ENCODE results near the gene CPNE5. TPM values are rescaled to one million over a fixed set of nuclear protein-coding genes. Genes with fewer than 3 reads are reported as not detected.

CPNE5 gene
- total and polyA plus RNA-seq, 2 experiments from 2014 or later, result 0.30 to 1.2 TPM

GRCh38 chr6:36834576-36835341, 4.5 kb downstream of the CPNE5 start:
- H3K9me2 ChIP-seq (replicated peaks; ENCODE audit: insufficient read depth), result no peaks in the 10 kb centered on the region
- no peaks in the 10 kb centered on the region for H4K20me1 ChIP-seq (ENCODE audit: insufficient read depth, poor library complexity, severe bottlenecking)
- no peaks in the 10 kb centered on the region for H3K9me3 ChIP-seq (ENCODE audit: low read depth)
- 39% methylated on average over 17 of the region's 17 CpGs for WGBS (ENCODE audit: low lambda C conversion rate, missing lambda C conversion rate)
- no peaks in the 10 kb centered on the region for H3K36me3 ChIP-seq (replicated peaks; ENCODE audit: insufficient read depth, low read depth)
- no peaks in the 10 kb centered on the region for H3K79me2 ChIP-seq
- H3K27ac ChIP-seq, result no peak overlapping the region
- peaks cover 21% of the 10 kb centered on the region for H3K27me3 ChIP-seq
- no peak for DNase-seq (ENCODE audit: low spot score)
- no peak for TF ChIP-seq EZH2phosphoT487 (IDR thresholded peaks at IDR 0.05; ENCODE audit: low read depth, severe bottlenecking, unreplicated experiment)
- no peak for TF ChIP-seq EZH2 (IDR thresholded peaks at IDR 0.05; ENCODE audit: borderline replicate concordance)
- no peak for TF ChIP-seq CTCF (IDR thresholded peaks at IDR 0.05; ENCODE audit: poor library complexity)
- no peak overlapping the region for H2AFZ ChIP-seq
- no peak overlapping the region for H3K4me3 ChIP-seq
- no peak overlapping the region for H3K4me2 ChIP-seq
- H3K4me1 ChIP-seq (ENCODE audit: insufficient read depth), result peaks cover 10% of the 10 kb centered on the region

- Histone ChIP-seq H3K36me3 (replicated peaks; ENCODE audit: insufficient read depth, low read depth) (no peaks in the 10 kb centered on the region), H3K9me2 (replicated peaks; ENCODE audit: insufficient read depth) (no peaks in the 10 kb centered on the region), H3K79me2 (no peaks in the 10 kb centered on the region), H3K4me3 (no peak overlapping the region), H4K20me1 (ENCODE audit: insufficient read depth, poor library complexity, severe bottlenecking) (no peaks in the 10 kb centered on the region), H2AFZ (no peak overlapping the region), H3K4me2 (no peak overlapping the region), H3K27me3 (peaks cover 10% of the 10 kb centered on the region), H3K27ac (no peak overlapping the region), H3K4me1 (ENCODE audit: insufficient read depth) (peaks cover 10% of the 10 kb centered on the region), H3K9me3 (ENCODE audit: low read depth) (no peaks in the 10 kb centered on the region)
- TF ChIP-seq EZH2 (IDR thresholded peaks at IDR 0.05; ENCODE audit: borderline replicate concordance) (no peak), EZH2phosphoT487 (IDR thresholded peaks at IDR 0.05; ENCODE audit: low read depth, severe bottlenecking, unreplicated experiment) (no peak), CTCF (IDR thresholded peaks at IDR 0.05; ENCODE audit: poor library complexity) (no peak)
- WGBS (ENCODE audit: low lambda C conversion rate, missing lambda C conversion rate), result 98% methylated on average over 7 of the region's 7 CpGs
- no peak for DNase-seq (ENCODE audit: low spot score)
Measured at GRCh38 chr6:36833182-36833789, 6.0 kb downstream of the CPNE5 start.

- no peak for DNase-seq (ENCODE audit: low spot score)
- no peaks in the 10 kb centered on the region for H3K9me2 ChIP-seq (replicated peaks; ENCODE audit: insufficient read depth)
- H3K4me3 ChIP-seq, result no peak overlapping the region
- no peak overlapping the region for H3K27ac ChIP-seq
- H3K36me3 ChIP-seq (replicated peaks; ENCODE audit: insufficient read depth, low read depth), result no peaks in the 10 kb centered on the region
- no peaks in the 10 kb centered on the region for H3K9me3 ChIP-seq (ENCODE audit: low read depth)
- H3K4me1 ChIP-seq (ENCODE audit: insufficient read depth), result peaks cover 10% of the 10 kb centered on the region
- no peak overlapping the region for H3K4me2 ChIP-seq
- no peaks in the 10 kb centered on the region for H4K20me1 ChIP-seq (ENCODE audit: insufficient read depth, poor library complexity, severe bottlenecking)
- WGBS (ENCODE audit: low lambda C conversion rate, missing lambda C conversion rate), result 97% methylated on average over 5 of the region's 5 CpGs
- TF ChIP-seq EZH2 (IDR thresholded peaks at IDR 0.05; ENCODE audit: borderline replicate concordance), result no peak
- TF ChIP-seq CTCF (IDR thresholded peaks at IDR 0.05; ENCODE audit: poor library complexity), result no peak
- no peak for TF ChIP-seq EZH2phosphoT487 (IDR thresholded peaks at IDR 0.05; ENCODE audit: low read depth, severe bottlenecking, unreplicated experiment)
- peaks cover under 1% of the 10 kb centered on the region for H3K27me3 ChIP-seq
- no peak overlapping the region for H2AFZ ChIP-seq
- H3K79me2 ChIP-seq, result no peaks in the 10 kb centered on the region
Measured at GRCh38 chr6:36832313-36832712, 6.9 kb downstream of the CPNE5 start.
